Epithelial cell of esophagus (primary cell): ENCODE measurements around the gene LRP1.

ENCODE experiments used
- DNase-seq: peaks from one replicate; pipeline ENCODE4 v3.0.0; 2010; ENCODE audit warnings: low read depth
- H3K4me3 ChIP-seq: 2 replicates; pipeline ENCODE4 v1.5.1; 2011; ENCODE audit warnings: mild to moderate bottlenecking, low read length, control low read depth
- TF ChIP-seq, protein P1 (sequence below): IDR thresholded peaks from 2 replicates; pipeline ENCODE4 v1.5.1; 2011; ENCODE audit warnings: low read depth, mild to moderate bottlenecking, low read length, control low read depth, inconsistent platforms; ENCODE audit not compliant: insufficient read depth; ENCODE audit errors: missing control alignments

LRP1 gene

DNA sequence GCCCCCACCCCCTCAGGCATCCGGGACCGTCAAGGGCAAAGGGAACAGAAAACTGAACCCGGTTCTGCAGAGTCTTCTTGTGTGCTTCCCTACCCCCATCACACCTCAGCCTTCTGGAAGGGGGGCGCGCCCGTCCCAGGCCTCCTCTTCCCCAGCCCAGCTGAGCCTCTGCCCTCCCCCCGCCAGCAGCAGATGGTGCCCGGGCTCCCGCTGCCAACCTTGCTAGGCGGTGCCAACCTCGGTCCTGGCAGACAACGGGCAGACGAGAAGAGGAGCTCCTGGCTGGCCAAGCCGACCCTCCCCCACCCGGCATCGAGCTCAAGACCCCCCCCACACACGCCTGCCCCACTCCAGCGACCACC, 114.0 kb downstream of the LRP1 start:
- TF ChIP-seq, protein P1, sequence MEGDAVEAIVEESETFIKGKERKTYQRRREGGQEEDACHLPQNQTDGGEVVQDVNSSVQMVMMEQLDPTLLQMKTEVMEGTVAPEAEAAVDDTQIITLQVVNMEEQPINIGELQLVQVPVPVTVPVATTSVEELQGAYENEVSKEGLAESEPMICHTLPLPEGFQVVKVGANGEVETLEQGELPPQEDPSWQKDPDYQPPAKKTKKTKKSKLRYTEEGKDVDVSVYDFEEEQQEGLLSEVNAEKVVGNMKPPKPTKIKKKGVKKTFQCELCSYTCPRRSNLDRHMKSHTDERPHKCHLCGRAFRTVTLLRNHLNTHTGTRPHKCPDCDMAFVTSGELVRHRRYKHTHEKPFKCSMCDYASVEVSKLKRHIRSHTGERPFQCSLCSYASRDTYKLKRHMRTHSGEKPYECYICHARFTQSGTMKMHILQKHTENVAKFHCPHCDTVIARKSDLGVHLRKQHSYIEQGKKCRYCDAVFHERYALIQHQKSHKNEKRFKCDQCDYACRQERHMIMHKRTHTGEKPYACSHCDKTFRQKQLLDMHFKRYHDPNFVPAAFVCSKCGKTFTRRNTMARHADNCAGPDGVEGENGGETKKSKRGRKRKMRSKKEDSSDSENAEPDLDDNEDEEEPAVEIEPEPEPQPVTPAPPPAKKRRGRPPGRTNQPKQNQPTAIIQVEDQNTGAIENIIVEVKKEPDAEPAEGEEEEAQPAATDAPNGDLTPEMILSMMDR: no peak
- DNase-seq: no peak
- H3K4me3 ChIP-seq: no peak overlapping the region

DNA sequence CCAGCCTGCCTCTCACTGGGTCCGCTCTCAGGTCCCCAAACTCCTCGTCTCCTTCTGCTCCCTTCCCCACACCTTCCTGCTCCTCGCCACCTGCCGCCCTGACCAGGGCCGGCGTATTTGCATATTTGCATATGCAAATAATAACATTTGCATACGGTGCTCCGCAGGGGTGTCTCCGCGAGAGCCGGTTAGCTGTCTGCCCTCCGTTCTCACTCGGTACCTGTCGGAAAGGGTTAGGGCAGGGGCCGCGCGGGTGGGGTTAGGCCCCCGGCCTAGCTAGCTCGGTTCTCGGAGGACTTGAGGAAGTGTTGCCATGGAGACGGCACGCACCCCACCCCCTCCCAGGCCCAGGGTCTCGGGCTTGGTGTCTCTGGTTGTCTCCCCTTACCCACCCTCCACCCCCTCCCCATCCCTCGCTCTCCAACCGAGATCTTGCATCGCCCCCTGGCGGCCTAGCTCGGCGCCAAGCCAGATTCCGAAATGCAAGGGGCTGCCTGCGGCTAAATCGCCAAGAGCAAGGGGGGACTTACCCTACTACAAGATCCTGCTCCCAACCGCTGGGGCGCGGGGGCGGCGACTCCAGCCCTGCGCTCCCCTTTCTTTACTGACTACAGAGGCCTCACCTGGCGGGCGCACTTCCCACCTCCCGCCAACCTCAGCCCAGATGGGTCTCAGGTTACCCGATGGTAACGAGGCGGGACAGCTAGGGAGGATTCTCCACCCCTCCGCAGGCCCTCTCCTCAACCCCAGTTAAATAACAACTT, 114.6 kb downstream of the LRP1 start:
- peak overlapping the region; percentile 32 for H3K4me3 ChIP-seq
- peak; percentile 66 for DNase-seq
- TF ChIP-seq, protein P1: peak; percentile 60

DNA sequence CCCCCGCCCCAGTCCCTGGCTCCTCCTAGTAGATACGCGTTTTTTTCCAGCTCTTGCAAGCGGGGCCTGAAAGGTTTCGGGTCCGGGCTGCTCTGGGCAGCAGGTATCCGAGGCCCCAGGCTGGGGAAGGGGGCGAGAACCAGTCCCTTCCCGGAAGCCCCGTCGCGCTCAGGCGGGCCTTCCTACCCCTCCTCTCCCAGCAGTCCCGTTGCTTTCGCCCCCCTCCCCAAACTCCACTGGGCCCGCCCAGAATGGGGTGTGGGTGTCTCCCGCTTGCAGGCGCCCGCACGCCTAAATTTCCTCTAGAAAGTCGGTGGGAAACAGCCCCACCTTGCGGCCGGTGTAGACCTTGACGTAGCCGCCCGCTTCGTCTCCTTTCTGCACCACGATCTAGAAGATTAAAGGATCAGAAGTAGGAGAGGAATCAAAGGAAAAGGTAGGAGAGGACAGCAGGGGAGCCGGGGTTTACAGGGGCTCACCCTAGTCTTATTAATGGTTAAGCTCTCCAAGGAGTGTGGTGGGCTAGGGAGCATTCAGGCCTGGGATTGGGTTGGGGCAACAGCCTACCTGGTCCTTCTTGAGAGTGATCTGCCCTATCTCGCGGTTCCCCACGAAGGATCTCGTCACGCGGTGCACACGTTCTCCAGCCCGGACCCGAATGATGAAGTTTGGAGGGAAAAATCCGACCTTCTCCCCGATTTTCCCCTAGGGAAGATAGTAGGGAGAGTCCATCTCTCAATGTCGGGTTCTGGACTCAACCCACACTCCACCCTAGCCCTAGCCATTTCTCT, 115.4 kb downstream of the LRP1 start:
- H3K4me3 ChIP-seq: peak overlapping the region; percentile 32
- peak; percentile 77 for DNase-seq
- TF ChIP-seq, protein P1: peak; percentile 75

DNA sequence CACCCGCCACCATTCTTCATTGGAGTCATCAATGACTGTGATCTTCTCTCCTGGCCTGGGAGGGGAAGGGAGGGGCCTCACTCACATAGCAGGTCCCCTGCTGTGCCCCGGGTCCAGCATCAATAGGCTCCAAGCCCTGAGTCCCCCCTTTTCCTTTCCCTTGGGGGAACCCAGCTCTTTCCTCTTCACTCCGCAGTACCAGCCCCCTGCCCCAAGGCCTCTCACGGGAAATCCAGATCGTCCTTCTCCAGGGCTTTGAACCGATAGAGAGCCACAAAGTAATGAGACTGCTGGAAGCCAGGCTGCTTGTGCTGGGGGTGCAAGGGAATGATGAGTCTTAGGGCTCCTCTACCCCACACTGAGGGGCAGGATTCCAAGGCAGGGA, 116.0 kb downstream of the LRP1 start:
- TF ChIP-seq, protein P1: no peak
- no peak overlapping the region for H3K4me3 ChIP-seq
- no peak for DNase-seq

DNA sequence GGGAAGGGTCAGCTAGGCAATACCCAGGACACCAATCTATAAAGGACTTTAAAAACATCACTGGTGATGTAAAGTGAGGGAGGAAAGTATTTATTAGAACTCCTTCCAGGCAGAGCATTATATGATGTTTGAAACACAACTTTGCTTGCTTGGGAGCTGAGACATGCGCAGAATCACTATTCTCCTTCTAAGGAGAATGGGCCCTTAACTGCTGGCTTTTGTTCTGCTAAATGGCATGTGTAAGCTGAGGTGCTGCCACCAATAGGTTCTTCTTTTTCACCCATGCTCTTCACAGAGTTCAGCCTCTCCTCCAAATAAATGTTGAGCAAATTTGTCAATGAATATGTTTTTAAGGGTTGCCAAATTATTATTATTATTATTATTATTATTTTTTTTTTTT, 118.8 kb downstream of the LRP1 start:
- TF ChIP-seq, protein P1: no peak
- DNase-seq: no peak
- H3K4me3 ChIP-seq: no peak overlapping the region

DNA sequence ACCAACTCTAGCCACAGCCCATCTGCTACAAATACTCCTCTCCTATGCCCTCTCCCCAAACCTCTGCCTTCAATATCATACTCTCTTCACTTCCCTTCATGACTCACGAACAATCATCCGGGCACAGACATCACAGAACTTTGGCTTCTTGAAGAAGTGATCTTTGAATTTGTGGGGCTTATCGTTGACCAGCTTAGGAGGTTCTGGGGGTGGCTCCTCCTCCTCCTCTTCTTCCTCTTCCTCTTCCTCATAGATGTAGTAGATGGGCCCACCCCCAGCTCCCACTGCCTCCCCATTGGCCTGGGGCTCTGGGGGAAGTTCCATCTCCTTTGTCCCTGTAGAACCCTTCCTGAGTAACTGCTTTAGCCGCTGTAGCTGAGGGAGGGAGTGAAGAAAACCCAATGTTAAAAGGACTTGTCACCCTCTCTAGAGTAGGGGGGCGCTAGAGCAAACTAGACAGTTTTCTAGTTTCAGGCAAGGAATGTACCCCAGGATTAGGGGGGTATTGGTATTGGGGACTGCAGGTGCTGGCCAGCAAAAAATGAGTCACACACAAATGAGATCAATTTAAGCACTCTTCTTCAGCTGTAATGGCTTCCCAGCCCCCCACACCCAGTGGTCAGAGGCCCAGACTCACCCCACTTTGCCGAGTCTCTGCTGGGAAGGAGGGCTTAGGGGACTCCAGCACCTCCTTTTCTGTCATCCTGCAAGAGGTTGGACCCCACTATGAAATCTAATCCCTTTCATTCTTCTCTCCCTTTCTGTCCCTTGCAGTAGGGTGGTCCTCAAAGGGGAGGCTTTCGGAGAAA, 120.9 kb downstream of the LRP1 start:
- H3K4me3 ChIP-seq: no peak overlapping the region
- no peak for DNase-seq

More for the DNA sequence above, 120.9 kb downstream of the LRP1 start:
- TF ChIP-seq, protein P1: no peak
